Esophagus muscularis mucosa (tissue), 3 donors: ENCODE measurements around the gene IQGAP2.

Experiments used
- CTCF ChIP-seq, 3 experiments: fragments of 200-600 bp in 2 of 3; fragments of 450-650 bp in 1 of 3; sonication (generic) in 2 of 3; IDR thresholded peaks; one replicate each; pipeline ENCODE4 v1.5.1; 2017 to 2019; ENCODE audit warnings: antibody characterized with exemption in 3 of 3, mild to moderate bottlenecking in 2 of 3, moderate library complexity in 1 of 3
- POLR2A ChIP-seq: fragments of 450-650 bp; IDR thresholded peaks from one replicate; pipeline ENCODE4 v1.6.1; 2017; ENCODE audit warnings: antibody characterized with exemption, moderate library complexity, mild to moderate bottlenecking, low read depth

DNA sequence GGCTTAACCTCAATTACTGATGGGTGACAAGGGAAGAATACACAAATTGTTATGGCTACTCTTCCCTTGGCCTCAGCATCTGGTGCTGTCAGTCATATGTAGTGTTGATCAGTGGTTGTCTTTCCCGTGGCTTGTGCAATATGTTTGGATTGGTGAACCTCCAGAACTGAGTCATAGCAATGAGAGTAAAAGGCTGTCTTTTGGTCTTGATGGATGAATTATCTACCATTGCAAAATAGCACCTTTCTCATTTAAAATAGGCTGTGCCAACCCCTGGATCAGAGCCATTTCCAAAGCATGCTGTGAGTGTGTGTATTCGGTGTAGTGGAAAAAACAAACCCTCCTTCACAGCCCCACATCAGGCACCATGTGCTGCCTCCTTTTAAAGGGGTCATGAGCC, 298.2 kb downstream of the IQGAP2 start:
- no peak for TF ChIP-seq POLR2A
- TF ChIP-seq CTCF (IDR thresholded peaks at IDR 0.05): no peak
